ENCODE results near the gene PLPPR1.
"Not testable (repeated sequence)": the region's sequence is repeated elsewhere in the genome, so short reads cannot be mapped to it uniquely, and the experiment has no call there.

Gene PLPPR1

GRCh38 chr9:101323129-101323528, 294.6 kb downstream of the PLPPR1 start:
- H3K9ac ChIP-seq (ENCODE audit: low read length in 5 of 5): no peak overlapping the region
- H3K9me3 ChIP-seq (ENCODE audit: control insufficient read depth in 5 of 5, low read length in 5 of 5): no peaks in the 10 kb centered on the region
- H3K4me1 ChIP-seq (ENCODE audit: control insufficient read depth in 5 of 5, insufficient read depth in 5 of 5, low read length in 5 of 5): peaks cover 0 to 16% (median 5%) of the 10 kb centered on the region in 5 donors
- H3K4me3 ChIP-seq (ENCODE audit: low read depth in 1 of 5, low read length in 5 of 5): no peak overlapping the region
- H3K27me3 ChIP-seq (ENCODE audit: control insufficient read depth in 5 of 5, insufficient read depth in 4 of 5, low read length in 5 of 5): no peaks in the 10 kb centered on the region
- H3K36me3 ChIP-seq (ENCODE audit: control insufficient read depth in 5 of 5, insufficient read depth in 5 of 5, low read length in 5 of 5): no peaks in the 10 kb centered on the region
- H3K27ac ChIP-seq (ENCODE audit: low read depth, low read length): no peak overlapping the region

DNA sequence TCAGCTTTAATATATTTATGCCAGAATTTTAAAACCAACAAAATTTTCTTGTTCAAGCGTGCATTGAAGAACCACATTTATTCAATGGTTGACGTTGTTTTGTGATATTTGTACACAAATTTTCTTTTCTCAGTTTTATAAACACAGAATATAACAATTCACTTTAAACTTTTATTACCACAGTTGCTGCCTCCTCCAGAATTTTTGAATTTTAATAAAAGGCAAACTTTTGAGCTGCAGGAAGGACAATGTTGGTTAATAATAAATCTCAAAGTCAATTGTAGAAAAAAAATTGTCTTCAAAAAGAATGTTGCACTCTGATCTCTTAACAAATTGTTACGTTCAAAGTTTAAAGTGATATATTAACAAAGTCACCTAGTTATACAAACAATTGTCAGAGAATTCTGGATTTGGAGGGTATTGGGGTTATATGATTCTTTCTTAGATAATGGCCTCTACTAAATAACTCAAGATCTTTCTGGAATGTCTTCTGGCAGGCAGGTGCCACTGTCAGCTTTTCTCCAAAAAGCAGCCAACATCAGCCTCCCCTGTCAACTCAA, 295.8 kb downstream of the PLPPR1 start:
- Histone ChIP-seq H3K27ac (ENCODE audit: low read depth, low read length) (no peak overlapping the region), H3K4me1 (ENCODE audit: control insufficient read depth in 5 of 5, insufficient read depth in 5 of 5, low read length in 5 of 5) (peaks cover 0 to 16% (median 5%) of the 10 kb centered on the region in 5 donors), H3K36me3 (ENCODE audit: control insufficient read depth in 5 of 5, insufficient read depth in 5 of 5, low read length in 5 of 5) (no peaks in the 10 kb centered on the region), H3K27me3 (ENCODE audit: control insufficient read depth in 5 of 5, insufficient read depth in 4 of 5, low read length in 5 of 5) (no peaks in the 10 kb centered on the region), H3K4me3 (ENCODE audit: low read depth in 1 of 5, low read length in 5 of 5) (no peak overlapping the region), H3K9ac (ENCODE audit: low read length in 5 of 5) (no peak overlapping the region), H3K9me3 (ENCODE audit: control insufficient read depth in 5 of 5, low read length in 5 of 5) (no peaks in the 10 kb centered on the region)

DNA sequence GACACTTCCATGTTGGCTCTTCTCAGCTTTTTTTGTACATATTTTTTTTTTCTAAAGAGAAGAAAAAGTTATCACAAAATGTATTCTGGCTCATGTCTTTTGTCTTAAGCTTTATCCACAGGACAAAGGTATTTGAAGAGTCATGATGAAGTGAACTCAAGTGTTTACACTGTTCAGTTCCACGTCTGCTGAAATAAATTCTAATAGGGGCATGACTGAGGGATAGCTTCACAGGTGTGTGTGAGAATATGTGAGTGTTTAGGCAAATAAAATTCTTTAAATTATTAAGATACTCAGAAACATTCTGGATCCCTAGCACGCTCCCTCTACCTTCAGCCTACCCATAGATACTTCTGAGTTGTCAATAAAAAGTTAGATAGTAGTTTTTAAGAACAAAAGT, 296.5 kb downstream of the PLPPR1 start:
- Histone ChIP-seq H3K36me3 (ENCODE audit: control insufficient read depth in 5 of 5, insufficient read depth in 5 of 5, low read length in 5 of 5) (no peaks in the 10 kb centered on the region), H3K9ac (ENCODE audit: low read length in 5 of 5) (no peak overlapping the region), H3K9me3 (ENCODE audit: control insufficient read depth in 5 of 5, low read length in 5 of 5) (no peaks in the 10 kb centered on the region), H3K4me1 (ENCODE audit: control insufficient read depth in 5 of 5, insufficient read depth in 5 of 5, low read length in 5 of 5) (peaks cover 0 to 16% (median 5%) of the 10 kb centered on the region in 5 donors), H3K27me3 (ENCODE audit: control insufficient read depth in 5 of 5, insufficient read depth in 4 of 5, low read length in 5 of 5) (no peaks in the 10 kb centered on the region), H3K4me3 (ENCODE audit: low read depth in 1 of 5, low read length in 5 of 5) (no peak overlapping the region), H3K27ac (ENCODE audit: low read depth, low read length) (no peak overlapping the region)

GRCh38 chr9:101326035-101326434, 297.5 kb downstream of the PLPPR1 start:
- Histone ChIP-seq H3K4me3 (ENCODE audit: low read depth in 1 of 5, low read length in 5 of 5) (no peak overlapping the region), H3K9ac (ENCODE audit: low read length in 5 of 5) (no peak overlapping the region), H3K36me3 (ENCODE audit: control insufficient read depth in 5 of 5, insufficient read depth in 5 of 5, low read length in 5 of 5) (no peaks in the 10 kb centered on the region), H3K27me3 (ENCODE audit: control insufficient read depth in 5 of 5, insufficient read depth in 4 of 5, low read length in 5 of 5) (no peaks in the 10 kb centered on the region), H3K4me1 (ENCODE audit: control insufficient read depth in 5 of 5, insufficient read depth in 5 of 5, low read length in 5 of 5) (peaks cover 0 to 16% (median 5%) of the 10 kb centered on the region in 5 donors), H3K27ac (ENCODE audit: low read depth, low read length) (no peak overlapping the region), H3K9me3 (ENCODE audit: control insufficient read depth in 5 of 5, low read length in 5 of 5) (no peaks in the 10 kb centered on the region)

- H3K9ac ChIP-seq (ENCODE audit: low read length in 5 of 5): no peak overlapping the region
- H3K27me3 ChIP-seq (ENCODE audit: control insufficient read depth in 5 of 5, insufficient read depth in 4 of 5, low read length in 5 of 5): no peaks in the 10 kb centered on the region
- H3K4me1 ChIP-seq (ENCODE audit: control insufficient read depth in 5 of 5, insufficient read depth in 5 of 5, low read length in 5 of 5): peaks cover 0 to 16% (median 5%) of the 10 kb centered on the region in 5 donors
- no peak overlapping the region for H3K27ac ChIP-seq (ENCODE audit: low read depth, low read length)
- no peaks in the 10 kb centered on the region for H3K36me3 ChIP-seq (ENCODE audit: control insufficient read depth in 5 of 5, insufficient read depth in 5 of 5, low read length in 5 of 5)
- no peak overlapping the region for H3K4me3 ChIP-seq (ENCODE audit: low read depth in 1 of 5, low read length in 5 of 5)
- no peaks in the 10 kb centered on the region for H3K9me3 ChIP-seq (ENCODE audit: control insufficient read depth in 5 of 5, low read length in 5 of 5)
Measured at GRCh38 chr9:101326501-101326900, 298.0 kb downstream of the PLPPR1 start.

GRCh38 chr9:101327422-101327909, 298.9 kb downstream of the PLPPR1 start:
- H3K36me3 ChIP-seq (ENCODE audit: control insufficient read depth in 5 of 5, insufficient read depth in 5 of 5, low read length in 5 of 5); H3K9me3 ChIP-seq (ENCODE audit: control insufficient read depth in 5 of 5, low read length in 5 of 5); H3K9ac ChIP-seq (ENCODE audit: low read length in 5 of 5); H3K4me3 ChIP-seq (ENCODE audit: low read depth in 1 of 5, low read length in 5 of 5); H3K27ac ChIP-seq (ENCODE audit: low read depth, low read length); H3K27me3 ChIP-seq (ENCODE audit: control insufficient read depth in 5 of 5, insufficient read depth in 4 of 5, low read length in 5 of 5): not testable (repeated sequence)
- H3K4me1 ChIP-seq (ENCODE audit: control insufficient read depth in 5 of 5, insufficient read depth in 5 of 5, low read length in 5 of 5): peaks cover 0 to 16% (median 5%) of the 10 kb centered on the region in 5 donors

DNA sequence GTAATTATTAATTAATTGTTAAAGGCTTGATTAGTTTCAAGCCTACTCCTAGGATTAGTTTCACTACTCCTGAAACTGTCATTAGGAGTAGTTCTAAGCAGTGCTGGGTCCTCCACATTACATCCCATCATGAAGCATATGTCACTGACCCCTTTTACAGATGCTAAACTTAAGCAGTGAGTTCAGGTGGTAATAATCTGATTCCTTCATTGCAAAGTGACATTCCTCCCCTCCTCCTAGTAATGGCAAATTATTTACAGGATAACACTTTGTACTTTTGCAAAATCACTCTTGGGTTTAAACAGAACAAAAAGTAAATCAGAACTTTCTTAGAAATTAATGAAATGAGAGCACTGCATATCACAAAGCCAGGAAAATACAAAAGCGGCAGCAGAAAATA, 303.8 kb downstream of the PLPPR1 start:
- peaks cover 0 to under 1% (median 0%) of the 10 kb centered on the region in 5 donors for H3K4me1 ChIP-seq (ENCODE audit: control insufficient read depth in 5 of 5, insufficient read depth in 5 of 5, low read length in 5 of 5)
- H3K9me3 ChIP-seq (ENCODE audit: control insufficient read depth in 5 of 5, low read length in 5 of 5): no peaks in the 10 kb centered on the region
- H3K4me3 ChIP-seq (ENCODE audit: low read depth in 1 of 5, low read length in 5 of 5): no peak overlapping the region
- no peak overlapping the region for H3K27ac ChIP-seq (ENCODE audit: low read depth, low read length)
- H3K27me3 ChIP-seq (ENCODE audit: control insufficient read depth in 5 of 5, insufficient read depth in 4 of 5, low read length in 5 of 5): no peaks in the 10 kb centered on the region
- no peaks in the 10 kb centered on the region for H3K36me3 ChIP-seq (ENCODE audit: control insufficient read depth in 5 of 5, insufficient read depth in 5 of 5, low read length in 5 of 5)
- no peak overlapping the region for H3K9ac ChIP-seq (ENCODE audit: low read length in 5 of 5)

- H3K4me3 ChIP-seq (ENCODE audit: low read depth in 1 of 5, low read length in 5 of 5): no peak overlapping the region
- no peak overlapping the region for H3K27ac ChIP-seq (ENCODE audit: low read depth, low read length)
- H3K9me3 ChIP-seq (ENCODE audit: control insufficient read depth in 5 of 5, low read length in 5 of 5): no peaks in the 10 kb centered on the region
- H3K9ac ChIP-seq (ENCODE audit: low read length in 5 of 5): no peak overlapping the region
- H3K4me1 ChIP-seq (ENCODE audit: control insufficient read depth in 5 of 5, insufficient read depth in 5 of 5, low read length in 5 of 5): no peaks in the 10 kb centered on the region
- no peaks in the 10 kb centered on the region for H3K36me3 ChIP-seq (ENCODE audit: control insufficient read depth in 5 of 5, insufficient read depth in 5 of 5, low read length in 5 of 5)
- H3K27me3 ChIP-seq (ENCODE audit: control insufficient read depth in 5 of 5, insufficient read depth in 4 of 5, low read length in 5 of 5): no peaks in the 10 kb centered on the region
Measured at GRCh38 chr9:101333490-101333889, 305.0 kb downstream of the PLPPR1 start.

DNA sequence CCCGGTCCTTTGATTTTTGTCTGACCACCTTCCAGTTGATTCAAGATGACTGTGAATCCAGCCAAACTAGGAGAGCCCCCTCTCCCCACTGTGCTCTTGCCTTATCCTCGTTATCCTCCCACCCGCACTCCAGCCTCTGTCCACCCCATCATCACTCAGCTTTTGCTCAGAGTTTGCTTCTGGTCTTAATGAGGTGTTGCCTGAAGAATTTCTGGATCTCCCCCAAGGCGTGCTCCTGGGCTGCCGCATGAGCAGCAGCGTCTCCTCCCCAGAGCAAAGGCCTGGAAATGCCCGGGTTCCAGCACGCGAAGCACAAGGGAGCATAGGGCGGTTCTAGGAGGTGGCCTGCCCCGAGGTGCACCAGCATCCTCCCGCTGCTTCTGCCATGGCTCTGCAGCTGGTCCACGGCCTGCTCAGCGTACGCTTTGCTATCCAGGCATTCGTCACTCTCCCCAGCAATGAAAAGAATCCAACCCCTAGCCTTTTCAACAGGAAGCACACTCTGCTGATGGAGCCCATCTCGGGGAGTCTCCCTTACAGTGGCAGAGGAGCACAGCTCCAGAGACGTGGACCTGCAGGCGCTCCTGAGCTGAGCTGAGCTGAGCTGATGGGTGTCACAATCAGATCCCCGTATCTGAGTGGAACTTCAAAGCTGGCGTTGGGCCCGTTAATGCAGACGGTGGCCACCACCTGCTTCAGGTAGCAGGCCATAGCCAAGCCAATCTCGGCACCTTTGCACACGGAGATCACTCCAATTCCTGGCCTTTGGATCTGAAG, 305.6 kb downstream of the PLPPR1 start:
- no peaks in the 10 kb centered on the region for H3K9me3 ChIP-seq (ENCODE audit: control insufficient read depth in 5 of 5, low read length in 5 of 5)
- no peaks in the 10 kb centered on the region for H3K36me3 ChIP-seq (ENCODE audit: control insufficient read depth in 5 of 5, insufficient read depth in 5 of 5, low read length in 5 of 5)
- no peaks in the 10 kb centered on the region for H3K27me3 ChIP-seq (ENCODE audit: control insufficient read depth in 5 of 5, insufficient read depth in 4 of 5, low read length in 5 of 5)
- H3K4me1 ChIP-seq (ENCODE audit: control insufficient read depth in 5 of 5, insufficient read depth in 5 of 5, low read length in 5 of 5): no peaks in the 10 kb centered on the region
- H3K4me3 ChIP-seq (ENCODE audit: low read depth in 1 of 5, low read length in 5 of 5): no peak overlapping the region
- no peak overlapping the region for H3K27ac ChIP-seq (ENCODE audit: low read depth, low read length)
- no peak overlapping the region for H3K9ac ChIP-seq (ENCODE audit: low read length in 5 of 5)

DNA sequence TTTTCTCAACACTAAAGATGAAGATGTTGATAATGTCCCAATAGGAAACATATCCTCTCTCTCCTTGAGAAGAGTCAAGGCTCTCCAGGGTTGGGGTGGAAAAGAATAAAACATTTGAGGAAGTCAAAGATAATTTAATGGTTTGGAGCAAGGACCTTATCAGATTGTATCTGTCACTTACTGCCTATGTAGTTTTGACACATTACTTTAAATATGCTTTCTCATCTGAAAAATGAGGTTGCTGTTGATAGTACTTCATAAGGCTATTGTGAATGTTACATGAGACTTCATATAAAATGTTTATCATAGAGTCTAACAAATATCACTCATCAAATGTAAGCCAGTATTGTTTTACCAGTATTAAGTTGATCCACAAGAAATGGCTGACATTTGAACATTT, 307.6 kb downstream of the PLPPR1 start:
- no peak overlapping the region for H3K4me3 ChIP-seq (ENCODE audit: low read depth in 1 of 5, low read length in 5 of 5)
- no peaks in the 10 kb centered on the region for H3K36me3 ChIP-seq (ENCODE audit: control insufficient read depth in 5 of 5, insufficient read depth in 5 of 5, low read length in 5 of 5)
- H3K9me3 ChIP-seq (ENCODE audit: control insufficient read depth in 5 of 5, low read length in 5 of 5): no peaks in the 10 kb centered on the region
- H3K27me3 ChIP-seq (ENCODE audit: control insufficient read depth in 5 of 5, insufficient read depth in 4 of 5, low read length in 5 of 5): no peaks in the 10 kb centered on the region
- no peaks in the 10 kb centered on the region for H3K4me1 ChIP-seq (ENCODE audit: control insufficient read depth in 5 of 5, insufficient read depth in 5 of 5, low read length in 5 of 5)
- H3K9ac ChIP-seq (ENCODE audit: low read length in 5 of 5): no peak overlapping the region
- H3K27ac ChIP-seq (ENCODE audit: low read depth, low read length): no peak overlapping the region

Measured in subcutaneous abdominal adipose tissue (tissue), 5 donors.